Activated CD8-positive, alpha-beta memory T cell treated with anti-CD3 and anti-CD28 coated beads, Interleukin-2, amount 50 U/mL, for 4 hours (primary cell): ENCODE data around the gene DUSP3.

Source experiments
- DNase-seq: peaks from one replicate; pipeline ENCODE4 v3.0.0-alpha.2; 2020

Gene DUSP3

DNA sequence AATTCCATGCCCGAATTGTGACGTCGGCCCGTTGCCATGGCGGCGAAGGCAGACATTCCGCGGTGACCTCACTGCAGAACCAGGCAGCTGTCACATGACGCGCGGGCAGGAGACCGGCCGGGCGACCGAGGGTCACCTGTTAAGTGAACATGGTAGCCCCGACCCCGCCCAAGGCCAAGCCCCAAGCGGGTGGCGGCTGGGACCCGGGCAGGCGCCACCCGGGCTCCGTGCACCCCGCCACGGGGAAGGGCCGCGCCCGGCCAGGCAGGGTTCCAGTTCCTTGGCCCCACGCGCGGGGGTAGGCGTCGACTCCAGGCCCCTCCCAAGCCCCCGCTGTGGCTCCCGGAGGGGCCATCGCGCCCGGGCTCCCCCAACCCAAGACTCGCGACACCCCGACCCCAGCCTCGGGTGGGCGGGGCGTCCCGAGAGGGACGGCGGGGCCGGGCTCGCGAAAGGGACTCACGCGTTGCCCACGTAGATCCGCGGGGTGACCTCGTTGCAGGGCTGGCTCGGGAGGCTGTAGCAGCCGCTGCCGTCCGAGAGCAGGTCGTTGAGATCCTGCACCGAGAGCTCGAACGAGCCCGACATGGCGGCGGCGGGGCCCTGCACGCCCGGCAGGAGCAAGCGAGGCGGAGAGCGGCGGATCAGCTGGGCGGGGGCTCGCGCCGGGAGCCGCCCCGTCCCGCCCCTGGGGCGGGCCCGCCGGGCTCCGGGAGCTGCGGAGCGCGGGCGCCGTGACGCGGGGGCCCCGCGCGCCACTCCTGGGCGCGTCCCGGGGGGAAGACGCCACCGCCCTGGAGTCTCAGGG lies at the start of gene DUSP3:
DUSP3 (minus strand) TSS at position 641 of the 808 bp plus-strand sequence; CDS start at position 588, 53 bp downstream.
- peak; percentile 71 for DNase-seq

DNA sequence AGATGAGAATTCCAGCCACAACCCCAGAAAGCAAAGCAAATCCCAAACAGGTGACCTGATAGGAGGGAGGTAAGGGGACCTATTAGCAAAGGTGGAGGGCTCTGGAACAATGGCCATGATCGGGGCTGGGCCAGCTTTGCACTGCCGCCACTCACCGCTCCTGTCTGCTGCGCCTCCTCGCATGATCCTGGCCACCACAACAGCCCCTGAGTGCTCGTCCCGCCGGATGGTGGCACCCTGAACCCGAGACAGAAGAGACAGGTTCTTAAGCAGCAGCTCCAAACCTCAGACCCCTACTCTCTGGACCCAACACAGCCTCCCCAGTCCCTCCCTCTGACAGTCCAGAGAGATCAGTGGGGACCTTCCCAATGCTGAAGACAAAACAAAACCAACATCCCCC lies 48.8 kb upstream of the DUSP3 start:
- no peak for DNase-seq

DNA sequence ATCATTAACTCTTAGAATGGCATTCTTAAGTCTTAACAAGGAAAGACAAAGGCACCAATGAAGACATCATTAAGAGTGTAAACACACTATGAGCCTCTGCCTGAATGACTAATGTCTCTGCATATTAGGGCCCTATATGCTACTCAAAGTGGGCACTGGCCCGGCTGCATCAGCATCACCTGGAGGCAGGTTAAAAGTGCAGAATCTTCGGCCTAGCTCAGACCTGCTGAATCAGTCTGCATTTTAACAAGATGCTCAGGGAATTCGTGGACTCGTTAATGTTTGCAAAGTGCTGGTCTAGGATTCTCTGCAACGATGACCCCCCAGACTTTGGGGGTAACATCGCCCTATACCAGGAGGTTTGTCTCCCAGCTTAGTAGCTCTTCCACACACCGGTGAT lies 47.4 kb upstream of the DUSP3 start:
- no peak for DNase-seq

DNA sequence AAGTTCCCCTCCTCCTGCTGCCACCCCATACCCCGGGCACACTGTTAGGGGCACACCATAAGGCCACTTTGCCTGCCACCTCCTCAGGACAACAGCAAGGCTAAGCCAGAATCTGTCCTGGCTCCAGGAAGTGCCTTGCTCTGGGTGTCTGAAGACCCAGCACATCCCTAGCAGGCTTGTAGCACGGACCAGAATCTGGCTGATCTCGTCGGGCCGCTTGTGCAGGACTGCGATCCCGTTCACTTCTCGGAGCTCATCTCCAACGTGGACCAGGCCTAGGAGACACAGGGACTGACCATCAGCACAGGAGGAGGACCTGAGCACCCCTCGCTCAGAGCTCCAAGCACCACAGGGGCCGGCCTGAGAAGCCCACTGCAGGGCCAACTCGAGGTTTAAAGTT lies 46.8 kb upstream of the DUSP3 start:
- DNase-seq, result no peak

DNA sequence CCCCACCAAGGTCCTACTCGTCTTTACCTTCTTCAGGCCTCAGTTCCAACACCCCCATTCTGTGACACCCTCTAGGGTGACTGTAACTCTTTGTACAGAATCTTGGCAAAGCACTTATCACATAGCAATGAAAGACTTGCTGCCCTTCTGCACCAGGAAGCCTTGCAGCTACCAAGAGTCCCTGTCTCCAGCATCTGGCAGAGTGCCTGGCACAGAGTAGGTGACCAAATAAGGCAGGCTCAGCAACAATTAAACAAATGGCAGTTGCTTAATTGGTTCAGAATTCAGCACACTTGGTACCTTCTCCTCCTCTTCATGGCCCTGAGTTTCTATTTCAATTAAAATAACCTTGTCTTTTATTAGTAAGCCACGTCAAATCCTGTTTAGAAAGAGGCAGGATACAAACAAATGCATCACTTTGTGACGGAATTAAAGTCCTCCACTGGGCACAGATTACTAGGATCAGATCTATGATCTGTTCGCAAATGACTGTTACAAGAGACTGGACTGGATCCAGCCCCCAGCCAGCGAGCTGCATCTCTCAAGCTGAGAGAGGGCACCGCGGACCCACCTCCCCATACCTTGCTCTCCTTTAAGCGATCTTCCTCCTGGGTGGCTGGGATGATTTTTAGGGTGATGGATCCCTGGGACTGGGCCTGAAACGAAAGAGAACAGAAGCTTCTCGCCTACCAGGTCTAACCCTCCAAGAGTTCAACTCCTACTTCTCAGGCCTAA lies 44.7 kb upstream of the DUSP3 start:
- no peak for DNase-seq

DNA sequence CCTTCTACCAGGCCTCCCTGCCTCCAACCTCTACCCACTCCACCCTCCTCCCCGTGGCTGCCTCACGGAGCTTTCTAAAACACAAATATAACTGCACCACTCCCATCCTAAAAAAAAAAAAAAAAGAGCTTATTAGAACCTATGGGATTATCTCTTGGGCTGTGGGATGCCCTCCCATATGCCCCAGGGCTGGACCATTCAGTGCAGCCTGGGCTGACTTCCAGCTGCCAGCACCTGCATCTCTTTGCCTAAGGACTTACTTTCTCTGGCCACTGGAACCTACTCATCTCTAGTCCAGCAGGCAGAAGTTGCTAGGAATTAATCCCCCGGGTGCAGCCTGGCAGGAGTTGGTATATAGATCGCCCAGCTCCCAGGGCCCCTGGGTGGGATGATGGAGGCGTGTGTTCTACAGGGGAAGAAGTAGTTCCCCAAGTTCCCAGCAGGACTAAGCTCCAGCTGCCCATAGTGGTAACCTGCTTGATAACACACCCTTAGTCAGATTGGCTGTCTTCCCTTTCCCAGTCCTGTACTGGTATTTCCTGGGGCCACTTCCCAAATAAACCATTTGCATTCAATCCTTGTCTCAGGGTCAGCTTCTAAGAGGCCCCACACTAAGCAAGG lies 43.9 kb upstream of the DUSP3 start:
- no peak for DNase-seq

DNA sequence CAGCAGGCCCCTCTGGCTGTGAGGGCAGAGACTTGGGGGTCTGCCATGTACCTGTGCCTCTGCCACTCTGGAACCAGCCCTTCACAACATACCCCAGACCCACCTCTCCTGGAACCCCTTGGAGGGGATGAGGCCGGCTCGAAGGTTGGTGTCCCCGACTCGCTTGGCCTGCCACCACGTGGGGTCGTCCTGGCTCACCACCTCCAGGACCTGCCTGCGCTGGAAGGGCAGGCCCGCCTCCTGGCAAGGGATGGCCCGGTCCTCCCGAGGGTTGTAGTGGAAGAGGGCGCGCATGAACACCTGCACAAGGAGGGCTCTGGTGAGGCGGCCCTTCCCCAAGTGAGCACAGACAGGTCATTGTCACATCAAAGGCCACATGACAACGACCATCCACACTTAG lies 42.0 kb upstream of the DUSP3 start:
- no peak for DNase-seq

DNA sequence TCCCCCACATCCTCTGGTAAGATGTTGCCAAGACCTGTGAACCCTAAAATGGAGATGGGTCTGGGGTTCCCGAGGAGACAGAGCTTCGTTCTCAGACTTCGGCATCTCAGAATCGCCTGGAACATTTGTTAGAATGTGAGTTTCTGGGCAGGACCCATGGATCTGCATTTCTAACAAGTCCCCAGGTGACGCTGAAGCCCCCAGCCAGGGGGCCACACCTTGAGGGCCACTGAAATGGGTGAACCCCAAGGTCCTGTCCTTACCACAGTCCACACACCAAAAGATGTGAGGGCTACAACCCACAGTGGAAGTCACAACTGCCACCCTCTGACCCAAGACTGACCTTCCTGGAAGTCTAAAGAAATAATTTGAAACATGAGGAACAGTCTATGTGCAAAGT lies 40.2 kb upstream of the DUSP3 start:
- no peak for DNase-seq

DNA sequence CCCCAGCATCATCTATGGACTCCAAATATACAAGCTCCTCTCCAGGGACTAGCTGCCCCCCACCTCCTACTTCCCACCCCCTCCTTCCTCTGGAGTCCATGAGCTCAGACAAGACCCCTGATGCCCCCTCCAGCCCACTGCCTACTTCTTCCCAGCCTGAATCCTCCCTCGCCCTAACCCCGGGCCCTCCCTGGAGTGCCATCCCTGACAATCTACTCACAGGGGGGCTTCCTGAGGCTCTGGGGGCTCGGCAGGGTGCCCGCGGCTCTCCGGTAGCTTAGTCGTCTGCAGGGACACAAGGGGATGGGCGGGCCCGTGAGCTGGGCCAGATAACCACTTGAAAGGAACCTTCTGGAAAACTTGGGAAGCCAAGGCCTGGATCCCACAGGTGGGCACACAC lies 39.0 kb upstream of the DUSP3 start:
- no peak for DNase-seq

DNA sequence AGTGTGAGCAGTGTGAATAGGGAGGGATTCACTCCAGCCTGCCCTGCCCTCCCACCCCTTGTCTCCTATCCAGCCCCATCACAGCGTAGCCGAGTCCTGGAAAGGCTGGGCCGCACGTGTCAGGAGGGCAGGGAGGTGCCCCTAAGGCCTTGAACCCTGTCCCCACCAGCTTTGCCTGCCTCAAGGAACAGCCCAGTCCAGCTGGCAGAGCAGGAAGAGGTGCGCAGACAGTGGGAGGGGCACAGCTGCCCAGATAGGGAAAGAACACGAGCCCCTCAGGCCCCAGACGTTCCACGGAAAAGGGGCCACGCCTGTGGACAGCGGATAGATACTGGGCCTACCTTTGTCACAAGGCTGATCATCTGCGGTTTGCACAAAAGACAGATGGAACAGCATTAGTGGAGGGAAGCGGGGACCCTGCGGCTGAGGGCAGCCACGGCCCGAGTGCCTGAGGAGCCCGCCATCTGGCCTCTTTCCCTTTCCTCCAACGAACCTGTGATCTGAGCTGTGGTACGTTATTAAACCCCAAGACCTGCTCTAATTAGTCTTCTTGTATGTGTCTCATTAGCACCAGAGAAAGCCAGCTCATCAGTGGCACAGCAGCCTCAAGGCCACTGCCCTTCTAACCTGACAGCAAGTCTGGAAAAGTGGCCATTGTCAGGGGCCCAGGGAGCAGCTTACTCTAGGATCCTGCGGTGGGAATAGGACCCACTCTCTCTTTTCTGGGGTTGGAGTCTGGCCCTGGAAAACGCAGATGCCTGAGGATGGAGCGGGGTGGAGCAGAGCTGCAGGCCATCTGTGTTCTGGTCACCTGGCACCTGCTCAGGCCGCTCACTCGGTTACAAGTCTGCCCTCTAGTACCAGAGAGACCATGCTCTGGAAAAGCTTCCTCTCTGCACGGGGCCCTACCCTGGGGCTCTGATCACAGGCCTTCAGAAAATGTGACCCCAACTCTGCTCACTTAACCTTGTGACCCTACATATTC lies 37.9 kb upstream of the DUSP3 start:
- no peak for DNase-seq

DNA sequence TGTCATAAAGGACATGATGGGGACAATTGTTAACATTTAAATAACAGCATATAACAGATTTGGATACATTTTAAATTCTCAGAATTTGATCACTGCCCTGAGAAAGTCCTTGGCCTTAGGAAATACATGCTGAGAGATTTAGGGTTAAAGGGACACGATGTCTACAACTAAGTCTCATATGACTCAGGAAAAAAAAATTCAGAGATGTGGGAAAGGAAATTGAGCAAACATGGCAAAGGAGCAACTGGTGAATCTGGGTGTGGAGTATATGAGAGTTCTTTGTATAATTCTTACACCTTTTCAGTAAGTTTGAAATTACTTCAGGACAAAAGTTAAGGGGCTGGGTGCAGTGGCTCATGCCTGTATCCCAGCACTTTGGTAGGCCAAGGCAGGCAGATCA lies 35.9 kb upstream of the DUSP3 start:
- no peak for DNase-seq

DNA sequence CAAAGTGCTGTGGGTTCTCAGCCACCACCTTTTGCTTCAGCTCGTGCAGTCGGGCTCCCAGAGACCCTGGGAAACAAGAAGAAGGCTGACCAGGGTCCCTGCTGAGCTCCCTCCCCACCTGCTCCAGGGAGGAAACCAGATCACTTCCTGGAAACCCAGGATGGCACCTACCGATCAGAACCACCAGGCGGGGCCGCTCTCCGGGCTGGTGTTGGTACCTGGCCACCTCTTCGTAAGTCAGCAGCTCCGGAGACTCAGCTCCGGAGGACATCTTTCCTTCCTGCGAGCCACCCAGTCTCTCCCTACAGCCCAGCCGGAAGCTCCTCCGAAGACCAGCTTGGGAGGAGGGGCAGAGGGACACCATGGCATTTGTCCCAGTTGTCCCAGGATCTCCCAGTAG lies 35.2 kb upstream of the DUSP3 start:
- DNase-seq, result no peak

DNA sequence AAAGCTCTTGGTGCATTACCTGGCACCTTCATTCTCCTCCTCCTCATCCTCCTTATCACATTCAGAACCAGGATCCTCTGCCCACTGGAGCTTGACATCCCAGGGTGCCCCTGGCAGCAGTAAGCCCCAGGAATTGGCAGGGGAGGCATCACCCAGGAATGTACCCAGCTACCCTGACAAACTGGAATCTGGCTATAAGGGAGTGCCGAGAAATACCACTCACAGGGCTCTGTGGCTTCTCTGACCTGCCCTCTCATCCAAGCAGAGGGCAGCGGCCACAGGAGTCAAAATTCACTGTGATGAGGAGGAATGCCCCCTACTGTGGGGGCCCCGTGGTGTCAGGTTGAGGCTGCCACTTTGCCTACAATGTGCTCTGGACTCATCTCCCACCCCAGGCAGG lies 34.6 kb upstream of the DUSP3 start:
- DNase-seq, result no peak

DNA sequence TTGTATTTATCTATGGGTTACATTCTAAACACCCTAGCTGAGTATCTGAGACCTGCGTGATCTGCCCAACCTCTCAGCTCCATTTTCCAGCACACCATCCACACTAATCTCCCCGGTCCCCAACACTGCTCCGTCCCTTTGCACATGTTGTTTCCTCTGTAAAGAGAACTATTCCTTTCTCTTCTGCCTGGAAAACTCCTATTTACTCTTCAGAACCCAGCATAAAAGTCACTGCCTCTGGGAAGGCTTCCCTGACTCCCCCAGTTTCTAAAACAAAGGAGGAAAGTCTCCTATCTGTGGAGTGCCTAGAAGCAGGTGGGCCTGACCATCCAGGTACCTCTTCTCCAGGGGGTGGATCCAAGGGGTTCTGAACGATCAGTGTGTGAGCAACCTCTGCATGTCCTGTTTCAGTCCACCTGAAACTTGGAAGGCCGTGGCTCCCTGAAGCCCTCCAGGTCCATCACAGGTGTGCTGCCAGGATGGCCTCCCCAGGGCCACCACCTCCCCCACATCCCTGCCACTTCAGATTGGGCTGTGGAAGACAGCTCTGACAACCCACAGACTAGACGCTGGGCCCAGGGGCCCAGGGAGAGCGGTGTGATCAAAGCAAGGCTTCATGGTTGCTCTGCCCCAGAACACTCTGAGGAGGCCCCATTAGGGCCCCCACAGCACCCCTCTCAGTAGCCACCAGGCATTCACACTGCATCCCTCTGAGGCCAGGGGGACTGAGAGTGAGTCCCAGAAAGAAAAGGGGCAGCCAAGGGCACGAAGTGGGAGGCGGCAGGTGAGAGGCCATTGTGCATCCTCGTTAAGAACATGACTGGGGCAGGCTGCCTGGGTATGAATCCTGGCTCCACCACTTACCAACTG lies 33.9 kb upstream of the DUSP3 start:
- no peak for DNase-seq

DNA sequence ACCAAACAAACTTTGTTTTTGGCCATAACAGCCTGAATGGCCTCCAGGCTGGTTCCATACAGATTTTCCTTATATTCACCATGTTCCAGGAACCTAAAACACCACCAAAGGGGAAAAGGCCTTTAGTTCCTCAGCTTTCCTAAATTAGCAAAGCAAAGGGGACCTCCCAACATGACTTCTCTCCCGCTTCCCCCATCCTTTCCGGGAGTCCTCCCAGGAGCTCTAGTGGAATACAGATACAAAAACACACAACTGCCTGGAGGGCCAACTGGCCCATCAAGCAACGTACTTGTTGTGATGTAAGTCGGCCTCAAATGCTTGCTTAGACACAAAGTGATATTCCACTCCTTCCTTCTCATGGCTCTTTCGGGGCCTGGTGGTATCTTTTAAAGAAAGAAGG lies 32.0 kb upstream of the DUSP3 start:
- DNase-seq, result no peak

DNA sequence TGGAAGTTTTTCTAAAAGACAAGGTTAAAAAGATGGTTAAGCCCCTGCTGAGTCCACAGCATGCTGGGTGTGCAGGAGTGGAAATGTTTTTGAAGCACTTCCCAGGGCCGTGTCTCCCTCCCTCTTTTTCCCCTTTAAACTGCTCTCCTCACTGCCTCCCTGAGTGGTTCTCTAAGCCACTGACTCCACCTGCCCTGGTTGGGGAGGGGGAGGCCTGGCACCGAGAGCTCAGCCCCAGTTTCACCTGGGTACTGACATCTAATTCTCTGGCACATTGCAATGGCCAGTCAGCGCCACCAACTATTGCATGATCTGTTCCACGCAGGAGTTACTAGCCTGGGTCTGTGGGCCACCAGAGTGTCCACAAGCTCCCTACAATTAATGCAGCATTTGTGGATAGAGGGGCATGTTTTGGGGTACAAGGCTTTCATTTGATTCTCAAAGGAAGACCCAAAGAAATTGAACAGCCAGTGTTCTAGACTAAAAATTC lies 31.5 kb upstream of the DUSP3 start:
- no peak for DNase-seq

DNA sequence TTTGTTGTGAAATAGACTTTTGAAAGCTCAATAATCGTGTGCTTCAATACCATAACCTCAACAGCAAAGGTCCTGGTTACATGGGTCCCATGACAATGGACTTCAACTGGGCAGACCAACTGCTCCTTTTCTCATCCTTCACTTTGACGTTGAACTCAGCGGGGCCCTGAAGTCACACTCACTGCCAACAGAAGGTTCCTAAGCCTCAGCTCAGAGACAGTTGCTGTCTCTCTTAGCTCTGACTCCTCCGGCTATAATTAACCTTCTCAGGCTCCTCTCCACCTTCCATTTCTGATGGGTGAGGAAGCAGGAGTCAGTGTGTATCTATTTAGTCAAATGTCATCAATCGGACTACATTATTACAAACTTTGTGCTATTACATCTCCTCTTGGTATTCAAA lies 30.3 kb upstream of the DUSP3 start:
- DNase-seq, result no peak

DNA sequence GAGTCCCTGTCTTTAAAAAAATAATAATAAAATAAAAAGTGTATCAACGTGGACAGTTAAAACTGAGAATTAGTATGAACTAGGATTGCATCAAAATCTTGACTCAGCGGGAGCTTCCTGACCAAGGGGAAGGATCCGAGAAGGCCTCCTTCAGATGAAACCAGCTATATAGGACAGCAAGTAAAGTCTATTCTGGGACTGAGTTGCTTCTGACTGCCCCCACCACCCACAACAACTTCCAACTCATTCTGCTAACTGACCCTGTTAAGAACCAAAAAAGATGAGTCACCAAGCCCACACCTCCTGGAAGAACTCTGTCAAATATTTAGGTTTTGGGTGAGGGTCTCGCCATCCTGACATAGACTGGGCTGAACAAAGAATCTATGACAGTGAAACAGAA lies 29.3 kb upstream of the DUSP3 start:
- DNase-seq, result no peak

DNA sequence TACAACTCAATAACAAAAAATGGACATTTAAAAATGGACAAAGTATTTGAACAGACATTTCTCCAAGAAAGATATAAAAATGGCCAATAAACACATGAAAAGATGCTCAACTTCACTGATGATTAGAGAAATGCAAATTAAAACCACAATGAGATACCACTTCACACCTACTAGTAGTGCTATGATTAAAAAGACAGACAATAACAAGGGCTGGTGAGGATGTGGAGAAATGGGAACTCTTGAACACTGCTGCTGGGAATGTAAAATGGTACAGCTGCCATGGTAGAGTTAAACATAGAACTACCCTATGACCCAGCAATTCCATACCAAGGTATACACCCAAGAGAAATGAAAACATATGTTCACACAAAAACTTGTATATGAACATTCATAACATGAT lies 26.3 kb upstream of the DUSP3 start:
- no peak for DNase-seq

DNA sequence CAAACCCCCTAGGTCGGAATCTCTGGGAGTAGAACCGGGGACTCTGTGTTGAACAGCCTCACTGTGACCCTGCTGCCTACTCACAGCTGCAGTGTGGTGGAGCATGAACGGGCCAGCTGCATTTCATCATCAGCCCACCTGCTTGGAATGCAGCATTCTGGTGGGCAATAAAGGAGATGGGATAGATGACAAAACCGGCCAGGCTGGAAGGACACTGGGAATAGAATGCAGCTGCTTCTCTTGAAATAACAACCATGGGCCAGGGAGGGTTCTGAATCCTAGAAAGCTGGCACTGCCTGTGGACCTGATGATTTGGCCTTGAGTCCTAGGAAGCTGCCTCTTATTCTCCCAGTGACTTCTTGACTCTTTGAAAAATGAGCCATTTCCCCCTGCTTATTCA lies 25.0 kb upstream of the DUSP3 start:
- DNase-seq, result no peak

DNA sequence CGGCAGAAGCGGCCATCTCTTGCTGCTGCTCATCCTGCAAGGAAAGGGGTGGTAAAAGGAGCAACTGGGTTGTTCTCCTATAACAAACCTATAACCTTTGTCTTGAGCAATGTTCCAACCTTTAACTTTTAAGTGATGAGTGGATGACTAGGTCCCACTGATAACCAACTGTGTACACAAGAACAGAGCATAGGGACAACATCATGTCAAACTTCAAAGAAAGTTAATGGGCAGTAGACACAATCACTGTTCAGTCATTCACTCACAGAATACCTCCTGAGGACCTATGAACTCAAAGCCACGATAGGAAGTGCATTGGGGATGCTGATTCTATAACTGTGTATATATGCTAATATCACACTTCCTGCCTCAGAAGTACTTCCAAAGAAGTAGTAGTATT lies 23.1 kb upstream of the DUSP3 start:
- no peak for DNase-seq

DNA sequence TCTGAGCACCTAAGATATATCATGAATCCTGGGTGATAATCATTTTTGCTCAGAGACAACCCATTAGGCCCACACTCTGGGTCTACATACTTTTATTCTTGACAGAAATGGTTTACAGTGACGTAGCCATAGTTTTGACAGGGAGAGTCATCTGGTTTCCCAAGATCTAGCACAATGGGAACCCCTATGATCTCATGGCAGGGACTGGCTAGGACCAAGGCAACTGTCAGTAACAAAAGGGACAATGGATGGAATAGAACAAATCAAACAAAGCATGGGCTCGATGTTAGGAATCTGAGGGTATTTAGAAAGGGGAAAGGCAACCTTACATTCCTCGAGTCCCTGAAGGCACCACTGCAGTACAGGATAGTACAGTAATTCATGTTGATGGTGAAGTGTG lies 22.0 kb upstream of the DUSP3 start:
- DNase-seq, result no peak
